Stimulated activated CD4-positive, alpha-beta T cell treated with anti-CD3 and anti-CD28 coated beads, Interleukin-4, amount 100 ng/mL, for 24 hours (primary cell): ENCODE measurements around the gene NAP1L4.
A peak's percentile ranks its signal among the peaks of the same experiment; 100 is the strongest.
"Not testable (repeated sequence)": the region's sequence is repeated elsewhere in the genome, so short reads cannot be mapped to it uniquely, and the experiment has no call there.

Source experiments
- DNase-seq: peaks from one replicate; pipeline ENCODE4 v3.0.0-alpha.2; 2020

The NAP1L4 gene

DNA sequence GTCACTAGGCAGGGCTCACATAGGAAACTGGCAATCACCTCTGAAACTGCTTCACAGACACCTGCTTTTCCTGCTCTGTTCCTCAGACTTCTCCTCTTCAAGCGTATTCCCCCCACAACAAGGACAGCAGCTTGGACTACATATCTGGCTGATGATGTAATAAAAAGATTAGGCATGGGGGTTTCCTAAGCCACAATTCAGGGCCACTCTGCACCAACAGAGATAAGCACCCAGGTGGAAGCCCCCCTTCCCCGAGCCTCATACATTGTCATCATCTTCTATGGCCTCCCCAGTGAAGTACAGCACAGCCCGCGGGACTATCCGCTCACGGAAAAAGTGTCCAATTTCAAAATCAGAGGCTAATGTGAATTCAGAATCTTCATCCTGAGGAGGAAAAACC, 37.9 kb downstream of the NAP1L4 start:
- DNase-seq = no peak

DNA sequence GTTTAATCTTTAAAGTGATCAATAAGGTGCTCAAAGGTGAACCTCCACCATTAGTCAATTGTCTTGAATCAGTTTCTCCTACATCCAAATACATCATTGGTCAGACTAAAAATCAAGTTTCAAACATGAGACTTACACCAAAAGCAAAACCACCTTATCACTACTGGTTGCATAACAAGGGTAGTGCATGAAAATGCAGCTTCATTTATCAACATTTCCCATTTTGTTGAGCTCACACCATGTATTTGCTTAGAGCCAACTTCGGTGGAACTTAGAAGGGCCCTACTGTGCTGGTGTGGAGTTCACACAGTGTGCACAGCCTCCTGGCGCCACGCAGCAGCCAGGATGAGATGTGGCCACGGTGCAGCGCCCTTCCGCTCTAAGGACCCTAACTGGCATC, 39.8 kb downstream of the NAP1L4 start:
- no peak for DNase-seq

DNA sequence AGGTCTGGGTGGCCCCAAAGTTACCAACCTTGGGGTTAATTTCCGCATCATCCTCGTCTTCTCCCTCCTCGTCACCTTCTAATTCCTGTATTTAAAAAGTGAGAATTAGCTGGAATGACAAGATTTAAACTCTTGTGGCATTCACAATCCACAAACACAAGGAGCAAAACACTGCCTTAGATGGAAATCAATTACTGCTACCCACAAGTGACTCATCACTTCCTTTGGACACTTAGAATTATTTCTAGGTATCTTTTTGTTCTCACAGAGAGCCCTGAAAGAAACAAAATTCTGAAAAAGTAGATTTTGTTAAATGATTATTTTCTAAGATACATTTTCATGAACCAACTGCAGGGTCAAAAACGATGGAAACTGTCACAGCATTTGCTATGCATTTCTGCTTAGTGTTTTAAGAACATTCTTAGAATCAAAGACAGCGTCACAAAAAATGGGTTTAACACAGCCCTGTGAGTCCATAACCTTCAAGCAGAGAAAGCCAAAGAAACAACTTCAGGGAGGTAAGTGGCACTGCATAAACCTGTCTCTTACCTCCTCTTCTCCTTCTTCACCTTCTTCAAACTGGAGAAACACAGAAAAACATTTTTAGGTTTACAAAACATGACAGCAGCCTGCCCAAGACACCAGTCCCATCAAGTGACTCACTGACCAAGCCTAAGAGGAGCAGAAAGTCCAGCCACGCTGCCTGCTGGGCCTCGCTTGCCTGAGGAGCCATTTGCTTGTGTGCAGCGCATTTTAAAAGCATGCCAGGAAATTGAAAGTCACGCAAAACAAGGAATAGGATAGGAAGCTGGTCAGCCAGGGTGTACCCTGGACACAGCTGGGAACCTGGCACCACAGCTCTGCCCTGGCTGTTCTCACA, 40.7 kb downstream of the NAP1L4 start:
- no peak for DNase-seq

DNA sequence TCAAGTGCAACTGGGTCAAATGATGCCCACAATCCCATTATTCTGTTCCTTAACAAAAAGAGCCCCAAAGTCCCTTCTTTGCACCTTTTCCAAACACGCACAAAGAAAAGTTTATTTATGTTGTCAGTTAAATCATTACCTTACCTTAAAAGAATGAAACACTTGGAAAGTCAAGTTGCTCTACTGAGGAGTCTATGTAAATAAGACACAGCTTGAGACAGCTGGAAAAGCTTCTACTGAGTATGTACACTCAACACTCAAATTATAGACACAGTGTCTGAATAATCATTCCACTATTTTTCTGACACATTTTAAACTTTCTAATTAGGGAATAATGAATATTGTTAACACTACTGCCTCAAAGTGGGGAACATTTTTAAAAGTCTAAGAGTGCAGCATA, 41.3 kb downstream of the NAP1L4 start:
- DNase-seq = no peak

DNA sequence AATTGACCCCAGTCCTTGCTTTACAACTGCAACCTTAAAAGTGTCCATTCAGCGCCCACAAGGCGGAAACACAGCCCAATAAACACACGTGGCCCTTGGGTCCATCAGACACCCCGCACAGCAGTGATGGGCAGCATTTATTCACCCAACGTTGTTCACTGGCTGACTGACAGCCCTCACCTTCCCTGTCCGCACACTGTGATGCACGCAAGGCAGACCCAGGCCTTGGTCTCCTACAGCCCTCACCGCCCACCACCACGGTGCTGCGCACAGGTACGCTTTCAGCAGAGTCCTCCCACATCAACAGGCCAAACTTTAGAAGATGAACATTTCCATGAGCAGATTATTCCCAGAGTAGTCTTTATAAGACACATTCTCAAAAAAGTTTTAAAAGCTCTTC, 42.2 kb downstream of the NAP1L4 start:
- no peak for DNase-seq

DNA sequence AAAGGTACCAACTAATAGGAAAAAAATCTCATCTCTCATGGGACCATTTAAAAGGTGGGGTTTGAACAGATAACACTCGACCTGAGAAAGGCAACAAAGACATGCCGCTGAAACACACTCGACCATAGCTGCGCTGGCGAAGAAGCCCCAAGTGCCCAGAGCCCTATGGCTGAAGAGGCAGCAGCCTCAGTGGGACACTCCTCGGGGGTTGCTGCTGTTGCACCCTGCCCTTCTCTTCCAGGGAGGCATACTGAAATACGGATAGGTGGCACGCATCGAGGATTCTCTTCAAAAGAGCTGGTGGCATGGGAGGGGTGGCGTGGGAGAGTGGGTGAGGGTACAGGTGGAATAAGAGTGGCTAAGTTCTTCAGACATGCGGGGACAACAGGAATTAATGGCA, 44.4 kb downstream of the NAP1L4 start:
- DNase-seq = no peak

DNA sequence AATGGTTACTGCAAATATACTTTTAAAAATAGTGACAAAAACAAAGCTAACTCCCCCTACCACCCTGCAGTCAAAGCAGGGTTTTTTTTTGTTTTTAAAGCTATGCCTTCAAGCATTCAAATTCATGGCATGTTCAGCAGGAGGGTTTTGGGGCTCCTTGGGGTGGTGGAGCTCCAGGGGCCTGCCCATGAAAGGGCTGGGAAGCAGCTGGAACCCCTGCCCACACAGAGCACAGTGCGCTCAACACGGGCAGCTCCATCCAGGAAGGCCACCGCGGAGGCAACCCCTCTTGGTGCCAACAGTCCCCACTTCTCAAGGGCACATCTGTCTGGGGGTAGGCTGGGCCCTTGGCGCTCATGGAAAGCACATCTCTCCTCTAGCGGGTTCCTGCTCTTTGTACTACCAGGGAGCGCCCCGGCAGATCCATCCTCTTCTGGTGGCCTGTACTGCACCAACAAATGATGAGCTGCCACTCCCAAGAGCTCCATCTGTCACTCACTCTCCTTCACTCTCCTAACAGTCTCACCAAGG, 46.3 kb downstream of the NAP1L4 start:
- DNase-seq = no peak

DNA sequence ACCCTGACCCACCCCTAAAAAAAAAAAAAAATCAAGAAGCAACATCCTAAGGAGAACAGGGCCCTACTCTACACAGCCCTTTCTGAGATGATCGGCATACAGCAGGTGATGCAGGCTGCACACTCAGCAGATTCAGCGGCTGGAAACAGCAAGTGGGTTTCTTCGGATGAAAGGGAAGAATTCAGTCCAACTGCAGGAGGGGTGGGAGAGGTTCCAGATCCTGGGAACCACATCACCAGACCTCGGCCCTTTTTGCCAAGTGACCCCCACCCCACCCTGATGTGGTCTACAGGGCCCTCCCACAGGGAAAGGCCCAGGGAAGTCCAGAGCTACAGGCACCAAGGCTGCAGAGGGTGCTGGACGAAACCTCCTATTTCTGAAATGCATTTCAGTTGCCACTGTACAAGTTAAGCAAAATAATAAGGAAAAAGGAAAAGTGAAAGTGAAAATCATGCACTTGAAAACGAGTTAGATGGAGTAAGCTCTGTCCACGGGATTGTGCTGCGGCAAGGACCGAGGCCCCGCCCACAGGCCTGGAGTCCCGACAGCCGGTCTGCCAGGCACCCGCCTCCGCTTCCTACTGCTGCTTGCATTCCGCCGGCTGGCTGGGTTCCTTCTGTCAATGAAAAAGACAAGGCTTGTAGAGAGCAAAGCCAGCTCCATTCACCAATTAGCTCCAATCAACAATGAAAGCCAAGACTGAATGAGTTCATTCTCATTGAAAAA, 46.9 kb downstream of the NAP1L4 start:
- peak; percentile 49 for DNase-seq

DNA sequence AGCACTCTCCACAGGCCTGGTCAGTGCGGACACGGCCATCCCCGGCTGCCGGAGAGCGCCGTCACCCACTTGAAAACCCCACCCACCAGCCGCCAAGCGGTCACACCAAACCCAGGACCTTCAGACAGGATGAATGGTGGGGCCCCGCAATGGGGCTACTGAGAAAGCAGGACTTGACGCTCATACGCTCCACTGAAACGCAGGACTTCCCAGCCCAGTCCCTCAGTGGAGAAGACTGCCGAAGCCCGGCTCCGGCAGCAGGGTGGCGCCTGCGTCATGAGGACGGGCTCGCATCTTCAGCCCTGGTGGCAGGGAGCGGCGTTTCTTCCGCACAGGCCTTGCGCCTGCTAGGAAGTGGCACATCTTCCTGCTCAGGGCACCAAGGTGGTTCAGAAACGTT, 47.6 kb downstream of the NAP1L4 start:
- DNase-seq = no peak

DNA sequence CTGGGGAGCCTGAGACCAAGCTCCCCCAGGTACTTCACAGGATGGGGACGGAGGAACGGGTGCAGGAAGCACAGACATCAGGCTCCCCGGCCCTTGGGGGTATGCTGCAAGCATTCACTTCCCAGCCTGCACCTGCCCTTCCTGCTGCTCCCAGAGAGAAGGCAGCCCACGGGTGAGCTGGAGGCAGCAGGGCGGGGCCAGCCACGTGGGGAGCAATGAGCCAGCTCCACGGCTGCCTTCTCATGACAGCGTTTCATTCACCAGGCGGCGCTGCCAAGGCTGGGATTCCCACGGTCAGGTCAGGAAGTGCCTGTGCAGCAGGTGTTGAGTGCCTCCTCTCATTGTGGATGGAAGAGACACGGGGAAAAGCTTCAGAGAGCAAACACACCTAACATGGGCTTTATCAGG, 48.4 kb downstream of the NAP1L4 start:
- DNase-seq = no peak

DNA sequence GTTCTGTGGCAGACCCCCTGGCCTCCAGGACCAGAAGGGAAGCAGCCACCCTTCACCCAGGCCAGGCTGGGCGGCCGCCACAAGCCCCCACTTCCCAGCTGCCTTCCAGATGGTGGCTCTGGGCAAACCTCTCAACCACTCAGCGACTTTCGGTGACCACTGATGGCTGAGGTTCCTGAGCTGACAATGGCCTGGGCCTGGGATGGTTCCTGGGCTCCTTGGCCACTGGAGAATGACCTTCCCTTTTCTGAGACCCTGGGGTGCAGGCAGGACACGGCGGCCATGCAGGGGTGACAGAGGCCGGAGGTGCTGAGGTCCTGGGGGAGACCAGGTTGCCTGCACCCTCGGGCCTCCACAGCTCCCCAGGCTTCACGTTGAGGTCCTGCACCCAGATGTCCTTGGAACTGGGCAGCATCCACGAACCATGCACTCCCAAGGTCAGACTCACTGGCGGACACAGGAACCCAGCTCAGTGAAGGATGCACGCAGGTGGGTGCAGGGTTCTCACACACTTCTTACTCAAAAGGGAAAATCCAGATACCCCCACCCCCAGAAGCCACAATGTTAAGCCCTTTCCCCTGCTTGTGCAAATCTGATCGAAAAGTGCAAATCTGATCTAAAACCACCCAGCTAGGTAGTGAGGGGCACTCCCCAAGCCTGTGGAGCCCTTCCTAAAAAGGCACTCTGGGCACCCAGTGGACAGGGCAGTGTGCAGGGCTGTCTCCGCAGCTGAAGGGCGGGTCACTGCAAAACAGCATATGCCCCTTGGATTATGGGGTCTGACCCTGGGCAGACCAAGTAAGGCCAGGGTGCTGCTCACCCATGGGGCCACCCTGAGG, 49.0 kb downstream of the NAP1L4 start:
- no peak for DNase-seq

DNA sequence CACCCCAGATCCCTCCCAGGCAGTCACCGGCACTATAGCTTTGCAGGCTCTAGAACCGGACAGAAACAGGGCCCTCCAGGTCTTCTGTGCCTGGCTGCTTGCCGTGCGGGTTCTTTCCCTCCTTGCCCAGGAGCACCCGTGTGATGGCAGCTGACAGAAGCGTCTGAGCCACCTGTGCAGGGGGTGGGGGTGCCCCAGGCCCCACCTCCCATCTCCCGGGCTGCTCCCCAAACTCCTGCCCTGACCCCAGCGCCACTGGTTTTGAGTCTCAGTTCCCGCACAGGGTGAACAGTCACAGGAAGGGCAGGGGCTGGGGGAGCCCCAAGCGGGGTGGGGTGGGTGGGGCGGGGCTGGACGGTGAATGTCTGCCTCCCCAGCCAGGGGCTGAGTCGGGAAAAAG, 49.7 kb downstream of the NAP1L4 start:
- DNase-seq = no peak

DNA sequence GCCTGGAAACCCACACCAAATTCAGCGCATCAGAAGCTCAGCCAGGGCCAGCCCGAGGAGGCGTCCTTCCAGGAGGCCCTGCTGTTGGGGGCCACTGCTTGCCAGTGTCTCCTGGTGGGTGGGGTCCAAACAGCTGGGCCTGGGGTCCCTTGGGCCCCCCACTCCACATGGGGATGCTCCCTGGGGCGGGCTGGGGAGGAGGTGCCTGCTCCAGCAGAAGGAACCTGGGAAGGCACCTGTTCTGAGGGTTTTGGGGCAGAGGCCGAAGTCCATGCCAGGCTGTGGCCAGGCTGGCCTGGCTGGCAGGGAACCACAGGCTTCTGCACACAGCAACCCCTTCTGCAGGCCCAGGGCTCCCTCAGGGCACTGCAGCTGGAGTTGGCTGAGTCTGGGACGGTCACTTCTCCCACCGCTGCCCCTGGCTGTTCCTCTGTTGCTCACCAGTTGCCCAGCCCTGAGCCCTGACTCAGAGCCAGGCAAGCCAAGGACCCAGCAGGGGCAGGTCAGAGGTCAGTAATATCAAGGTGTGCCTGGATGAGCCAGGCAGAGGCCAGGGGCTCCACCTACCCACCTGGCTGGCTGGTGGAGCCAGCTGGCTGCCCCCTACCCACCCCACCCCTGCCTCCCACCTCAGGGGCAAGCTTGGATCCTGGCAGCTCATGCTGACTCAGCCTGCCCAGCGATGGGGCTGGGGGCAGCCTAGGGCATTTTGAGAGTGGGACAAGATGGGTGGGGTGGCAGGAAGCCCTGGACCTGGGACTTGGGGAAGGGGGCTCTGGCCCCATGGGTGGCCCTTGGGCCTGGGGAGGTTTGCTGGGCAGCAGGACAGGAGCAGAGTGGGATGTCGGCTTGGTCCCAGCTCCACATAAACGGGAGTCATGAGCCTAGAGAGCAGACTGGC, 51.0 kb downstream of the NAP1L4 start:
- no peak for DNase-seq

DNA sequence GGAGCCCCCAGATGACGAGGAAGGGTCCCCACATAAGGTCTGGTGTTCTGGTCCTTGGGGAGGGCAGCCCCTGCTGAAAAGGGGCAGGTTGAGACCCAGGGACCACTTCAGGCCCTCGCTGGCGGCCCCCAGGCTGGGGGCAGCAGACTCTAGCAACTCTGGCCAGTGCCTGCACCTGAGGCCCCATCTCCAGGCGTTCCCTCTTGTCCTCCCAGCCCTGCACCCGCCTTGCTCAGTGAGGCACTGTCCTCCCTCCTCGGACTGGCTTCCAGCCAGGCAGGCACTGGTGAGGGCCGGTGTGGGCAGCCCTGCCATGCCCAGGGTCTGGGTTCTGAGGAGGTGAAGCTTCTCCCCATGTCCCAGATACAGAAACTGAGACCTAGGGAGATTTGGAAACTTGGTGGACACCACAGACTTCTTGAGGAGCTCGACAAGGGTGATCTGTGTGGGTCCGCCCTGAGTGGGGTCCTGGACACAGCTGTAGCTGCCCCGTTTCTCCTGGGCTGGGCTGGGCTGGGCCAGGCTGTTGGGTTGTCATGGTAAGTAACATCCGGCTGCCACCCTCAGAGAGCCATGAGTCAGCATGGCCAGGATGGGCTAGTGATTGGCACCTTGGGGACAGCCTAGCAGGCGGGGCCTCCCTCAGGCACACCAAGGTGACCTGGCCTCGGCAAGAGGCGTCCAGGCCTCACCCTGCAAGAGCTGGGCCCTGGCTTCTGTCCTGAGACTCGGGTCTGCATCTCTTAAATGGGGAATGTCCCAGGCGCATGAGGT, 51.8 kb downstream of the NAP1L4 start:
- DNase-seq = peak; percentile 35

DNA sequence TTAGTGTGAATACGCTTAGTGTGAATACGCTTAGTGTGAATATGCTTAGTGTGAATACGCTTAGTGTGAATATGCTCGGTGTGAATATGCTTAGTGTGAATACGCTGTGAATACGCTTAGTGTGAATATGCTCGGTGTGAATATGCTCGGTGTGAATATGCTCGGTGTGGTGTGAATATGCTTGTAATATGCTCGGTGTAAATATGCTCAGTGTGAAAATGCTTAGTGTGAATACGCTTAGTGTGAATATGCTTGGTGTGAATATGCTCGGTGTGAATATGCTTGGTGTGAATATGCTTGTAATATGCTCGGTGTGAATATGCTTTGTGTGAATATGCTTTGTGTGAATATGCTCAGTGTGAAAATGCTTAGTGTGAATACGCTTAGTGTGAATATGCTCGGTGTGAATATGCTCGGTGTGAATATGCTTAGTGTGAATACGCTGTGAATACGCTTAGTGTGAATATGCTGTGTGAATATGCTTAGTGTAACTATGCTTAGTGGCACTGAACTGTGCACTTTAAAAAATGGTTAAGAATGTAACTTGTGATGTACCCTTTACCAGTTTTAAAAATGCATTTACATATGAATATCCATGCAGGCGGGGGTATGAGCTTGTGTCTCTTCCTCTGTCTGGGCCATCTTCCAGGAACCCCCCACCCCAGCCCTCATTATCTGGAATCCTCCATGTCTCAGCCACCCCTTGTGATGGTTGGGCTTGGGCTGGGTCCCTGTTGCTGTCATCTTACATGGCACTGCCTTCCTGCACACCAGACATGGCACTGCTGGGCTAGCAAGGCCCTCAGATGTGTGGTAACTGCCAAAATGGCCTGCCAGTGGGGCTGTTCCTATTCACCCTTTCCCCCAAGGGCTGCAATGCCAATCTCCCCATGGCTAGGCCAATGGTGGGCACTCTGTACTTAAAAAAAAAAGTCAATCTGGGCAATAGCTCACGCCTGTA, 53.4 kb downstream of the NAP1L4 start:
- not testable (repeated sequence) for DNase-seq

DNA sequence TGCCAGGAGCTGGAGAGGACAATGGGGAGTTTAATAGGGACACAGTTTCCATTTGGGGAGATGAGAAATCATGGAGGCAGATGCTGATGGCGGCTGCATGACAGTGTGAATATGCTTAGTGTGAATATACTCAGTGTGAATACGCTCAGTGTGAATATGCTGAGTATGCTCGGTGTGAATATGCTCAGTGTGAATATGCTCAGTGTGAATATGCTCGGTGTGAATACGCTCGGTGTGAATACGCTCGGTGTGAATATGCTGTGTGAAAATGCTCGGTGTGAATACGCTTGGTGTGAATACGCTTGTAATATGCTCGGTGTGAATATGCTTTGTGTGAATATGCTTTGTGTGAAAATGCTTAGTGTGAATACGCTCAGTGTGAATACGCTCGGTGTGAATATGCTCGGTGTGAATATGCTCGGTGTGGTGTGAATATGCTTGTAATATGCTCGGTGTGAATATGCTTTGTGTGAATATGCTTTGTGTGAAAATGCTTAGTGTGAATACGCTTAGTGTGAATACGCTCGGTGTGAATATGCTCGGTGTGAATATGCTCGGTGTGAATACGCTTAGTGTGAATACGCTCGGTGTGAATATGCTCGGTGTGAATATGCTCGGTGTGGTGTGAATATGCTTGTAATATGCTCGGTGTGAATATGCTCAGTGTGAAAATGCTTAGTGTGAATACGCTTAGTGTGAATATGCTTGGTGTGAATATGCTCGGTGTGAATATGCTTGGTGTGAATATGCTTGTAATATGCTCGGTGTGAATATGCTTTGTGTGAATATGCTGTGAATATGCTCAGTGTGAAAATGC, 54.3 kb downstream of the NAP1L4 start:
- DNase-seq = not testable (repeated sequence)

DNA sequence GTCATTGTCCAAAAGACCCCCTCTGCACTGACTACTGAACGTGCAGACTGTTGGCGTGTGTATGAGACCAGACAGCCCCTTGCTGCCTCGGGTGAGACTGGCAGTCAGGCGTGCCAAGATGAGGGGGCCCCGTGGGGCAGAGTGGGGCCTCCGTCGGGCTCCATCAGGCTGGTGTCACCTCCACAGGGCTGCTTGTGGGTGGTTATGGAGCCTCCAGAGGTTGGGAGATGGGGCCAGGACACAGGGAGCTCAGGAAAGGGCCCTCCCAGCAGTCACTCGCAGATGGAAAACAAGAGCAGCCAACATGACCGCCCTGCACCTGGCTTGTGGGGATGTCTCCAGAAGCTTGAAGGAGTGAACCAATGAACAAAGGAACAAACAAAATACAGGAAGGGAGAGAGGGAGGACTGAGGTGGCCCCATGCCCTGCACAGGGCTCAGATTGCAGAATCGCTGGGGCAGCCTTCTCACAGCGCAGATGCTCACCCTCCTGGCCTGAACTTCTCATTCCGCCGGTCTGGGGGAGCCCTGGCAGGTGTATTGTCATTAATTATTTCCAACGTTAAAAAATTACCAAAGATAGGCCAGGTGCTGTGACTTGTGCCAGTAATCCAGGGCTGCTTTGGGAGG, 57.4 kb downstream of the NAP1L4 start:
- no peak for DNase-seq

DNA sequence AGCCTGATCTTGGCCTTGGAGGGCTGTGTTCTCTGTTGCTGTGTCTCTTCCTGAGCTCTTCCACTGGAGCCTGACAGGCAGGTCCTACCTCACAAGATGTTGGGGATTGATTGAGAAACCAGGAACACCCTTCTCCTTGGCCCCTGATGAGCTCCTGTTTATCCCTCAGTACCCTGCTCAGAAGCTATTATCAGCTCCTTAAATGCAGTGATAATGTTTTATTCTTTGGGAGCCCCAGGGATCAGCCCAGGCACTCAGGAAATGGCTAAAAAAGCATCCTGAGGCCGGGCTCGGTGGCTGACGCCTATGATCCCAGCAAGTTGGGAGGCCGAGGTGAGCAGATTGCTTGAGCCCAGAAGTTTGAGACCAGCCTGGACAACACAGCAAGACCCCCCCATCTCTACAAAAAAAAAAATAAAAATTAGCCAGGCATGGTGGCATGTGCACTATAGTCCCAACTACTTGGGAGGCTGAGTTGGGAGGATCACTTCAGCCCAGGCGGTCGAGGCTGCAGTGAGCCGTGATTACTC, 58.0 kb downstream of the NAP1L4 start:
- no peak for DNase-seq
